GM18867 (cell line): Measurements from ENCODE around the gene KLK12.

Experiments used
- ATAC-seq: cut with Tn5 transposase; IDR thresholded peaks from one replicate; pipeline ENCODE4 v1.9.1; 2021; ENCODE audit warnings: mild to moderate bottlenecking, moderate library complexity; ENCODE audit not compliant: unreplicated experiment

The KLK12 gene

GRCh38 chr19:51055866-51056265 is 21.1 kb upstream of the KLK12 start:
- no peak for ATAC-seq

DNA sequence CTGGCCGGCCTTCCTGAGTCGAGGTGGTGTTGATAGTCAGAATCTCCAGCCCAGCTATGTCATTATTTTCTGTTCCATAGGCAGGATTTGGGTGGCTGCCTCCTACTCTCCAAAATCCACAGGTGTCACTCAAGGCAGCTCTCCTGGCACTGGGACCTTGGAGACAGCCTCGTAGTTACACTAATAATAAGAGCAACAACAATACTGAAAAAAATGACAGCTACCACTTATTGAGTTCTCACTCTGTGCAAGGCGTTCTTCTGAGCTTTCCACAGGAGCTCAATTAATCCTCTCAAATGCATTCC is 12.2 kb upstream of the KLK12 start:
- no peak for ATAC-seq

- no peak for ATAC-seq
Observed at GRCh38 chr19:51044327-51044726, 9.5 kb upstream of the KLK12 start.

DNA sequence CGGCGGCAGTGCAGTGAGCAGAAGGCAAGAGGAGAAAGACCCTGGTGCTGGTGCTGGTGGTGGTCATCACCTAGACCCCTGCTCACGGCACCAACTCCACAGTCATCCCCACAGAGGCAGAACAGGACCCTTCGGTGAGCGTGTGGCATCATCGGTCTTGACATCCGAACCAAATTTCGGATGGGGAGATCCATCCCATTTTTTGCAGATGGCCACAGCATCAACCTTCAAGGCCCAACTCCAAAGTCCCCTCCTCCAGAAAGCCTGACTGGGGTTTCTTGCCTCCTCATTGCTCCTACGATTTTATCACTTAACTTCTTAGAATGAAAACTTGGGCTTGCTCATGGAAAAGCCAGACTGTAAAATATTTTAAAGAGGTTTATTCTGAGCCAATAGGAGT is 8.7 kb upstream of the KLK12 start:
- no peak for ATAC-seq

DNA sequence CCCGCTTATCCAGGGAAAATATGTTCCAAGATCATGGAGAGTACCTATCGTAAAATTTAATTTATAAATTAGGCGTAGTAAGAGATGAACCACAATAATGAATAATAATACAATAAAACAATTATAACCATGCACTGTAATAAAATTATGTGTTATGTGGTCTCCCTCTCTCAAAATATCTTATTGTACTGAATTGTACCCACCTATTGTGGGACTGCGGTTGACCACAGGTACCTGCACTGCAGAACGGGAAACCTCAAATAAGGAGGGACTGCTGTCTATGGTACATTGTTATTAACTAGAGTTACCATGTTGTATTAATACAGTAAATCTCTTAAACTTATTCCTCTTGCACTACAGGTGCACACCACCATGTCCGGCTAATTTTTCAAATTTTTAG is 5.3 kb upstream of the KLK12 start:
- ATAC-seq = no peak

DNA sequence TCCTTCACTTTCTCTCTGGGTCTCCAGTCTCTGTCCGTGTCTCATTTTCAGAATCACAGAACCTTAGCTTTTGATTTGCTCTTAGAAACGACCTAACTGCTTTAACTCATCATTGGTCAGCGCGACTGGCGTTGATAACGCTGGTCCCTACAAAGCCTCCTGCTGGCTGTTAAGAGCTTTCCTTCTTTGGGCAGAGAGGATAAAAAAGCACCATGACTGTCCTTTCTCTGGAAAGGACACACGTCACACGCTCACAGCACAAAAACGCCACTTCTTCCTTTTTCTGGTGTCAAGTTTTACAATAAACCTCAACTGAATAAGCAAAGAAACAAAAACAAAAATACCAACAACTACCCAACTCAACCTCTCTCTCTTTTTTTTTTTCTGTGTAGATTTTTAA is 1.7 kb upstream of the KLK12 start:
- ATAC-seq = no peak

GRCh38 chr19:51031880-51032225 is 2.9 kb downstream of the KLK12 start:
- no peak for ATAC-seq

- no peak for ATAC-seq
Observed at GRCh38 chr19:51031220-51031879, 3.5 kb downstream of the KLK12 start.

DNA sequence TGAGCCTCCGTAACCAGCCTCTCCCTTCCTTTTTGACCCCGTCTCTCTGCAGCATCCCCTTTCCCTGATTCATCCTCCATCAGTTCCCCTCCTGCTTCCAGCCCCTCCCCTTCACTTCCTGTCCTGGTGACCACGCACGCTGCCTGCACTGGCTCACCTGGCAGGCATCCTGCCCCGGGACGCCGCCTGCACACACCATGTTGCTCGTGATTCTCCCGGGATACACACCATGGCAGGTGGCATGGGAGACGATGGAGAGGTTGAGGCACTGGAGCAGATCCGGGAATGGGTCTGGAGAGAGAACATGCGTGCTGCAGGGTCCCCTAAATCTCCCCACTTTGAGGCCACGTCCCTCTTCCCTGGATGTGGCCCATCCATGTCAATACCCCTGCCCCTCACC is 4.2 kb downstream of the KLK12 start:
- no peak for ATAC-seq

DNA sequence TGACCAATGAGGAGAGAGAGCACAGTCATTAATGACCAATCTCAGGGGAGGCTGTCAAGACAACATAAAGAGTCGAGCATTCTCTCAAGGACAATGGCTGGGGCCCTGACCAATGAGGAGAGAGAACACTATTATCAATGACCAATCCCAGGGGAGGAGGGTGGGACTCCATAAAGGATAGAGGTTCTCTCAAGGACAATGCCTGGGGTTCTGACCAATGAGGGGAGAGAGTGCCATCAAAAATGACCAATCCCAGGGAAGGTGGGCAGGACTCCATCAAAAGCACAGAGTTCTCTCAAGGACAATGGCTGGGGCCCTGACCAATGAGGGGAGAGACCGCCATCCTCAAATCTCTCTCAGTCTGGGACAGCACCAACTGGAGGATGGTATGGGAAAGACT is 5.1 kb downstream of the KLK12 start:
- no peak for ATAC-seq

GRCh38 chr19:51027873-51028272 is 6.9 kb downstream of the KLK12 start:
- no peak for ATAC-seq

DNA sequence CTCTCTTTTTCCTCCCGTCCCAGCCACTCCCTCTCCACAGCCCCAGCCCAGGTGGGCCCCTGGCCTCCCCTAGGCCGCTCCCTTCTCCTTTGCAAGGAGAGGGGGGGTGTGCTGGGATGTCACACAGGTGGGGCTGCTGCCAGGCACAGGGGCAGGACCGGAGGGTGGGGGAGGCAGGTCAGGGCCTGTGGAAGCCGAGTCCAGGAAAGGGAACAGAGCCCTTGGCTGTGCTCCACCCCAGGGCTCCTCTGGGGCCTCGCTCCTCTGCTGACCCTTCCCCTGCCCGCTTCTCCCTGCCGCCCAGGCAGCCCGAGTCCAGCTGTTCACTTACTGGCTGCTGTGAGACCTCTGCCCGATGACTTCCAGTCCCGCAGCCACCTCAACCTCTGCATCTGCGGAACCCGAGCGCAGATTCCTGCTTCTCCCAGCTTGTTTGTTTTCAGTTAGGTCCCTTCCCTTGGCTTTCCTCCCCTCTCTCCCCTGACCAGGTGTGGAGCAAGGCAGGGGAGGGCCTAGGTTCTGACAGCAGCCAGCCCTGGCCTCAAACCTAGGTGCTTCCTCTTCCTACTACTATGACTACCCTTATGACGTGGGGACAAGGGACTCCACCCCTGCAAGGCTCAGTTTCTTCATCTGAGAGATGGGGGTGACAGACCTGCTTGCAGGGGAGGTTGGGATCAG is 7.5 kb downstream of the KLK12 start:
- no peak for ATAC-seq

- no peak for ATAC-seq
Observed at GRCh38 chr19:51026554-51026831, 8.3 kb downstream of the KLK12 start, which contains the start of gene KLK11. TSS of gene KLK11 (minus strand) at chr19:51026616. CDS start at chr19:51025631, 985 bp downstream.

DNA sequence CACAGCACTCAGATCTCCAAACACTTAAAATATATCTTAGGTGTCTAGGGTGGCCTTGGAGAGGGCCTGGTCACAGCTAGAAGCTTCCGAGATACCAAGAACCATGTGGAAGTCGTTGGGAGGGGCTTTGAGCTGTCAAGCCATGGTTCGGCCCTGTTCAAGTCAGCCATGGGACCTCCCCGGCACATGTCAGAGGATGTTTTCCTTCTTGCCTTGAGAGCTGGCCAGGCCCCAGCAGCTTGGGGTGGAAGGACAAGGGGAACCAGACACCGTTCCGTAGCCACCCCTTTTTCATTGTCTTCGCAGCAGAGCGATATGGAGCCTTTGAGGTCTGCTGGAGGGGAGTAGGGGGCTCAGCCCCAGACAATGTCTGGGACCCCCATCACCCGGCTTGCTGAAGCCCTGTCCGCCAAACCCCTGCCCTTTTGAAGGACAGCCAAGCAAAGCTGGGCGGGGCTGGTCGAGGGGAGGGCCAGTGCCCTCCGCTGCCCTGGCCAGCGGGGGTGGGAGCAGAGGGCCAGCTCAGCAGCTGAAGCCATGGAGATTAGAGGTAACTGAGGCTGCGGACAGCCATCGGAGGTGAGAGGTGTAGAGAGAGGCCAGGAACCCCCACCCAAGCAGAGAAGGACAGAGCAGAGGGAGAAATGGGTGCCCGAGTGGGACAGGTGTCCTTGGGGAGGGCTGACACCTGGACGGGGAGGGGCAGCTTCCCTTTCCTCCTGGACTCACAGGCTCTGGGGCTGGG is 8.8 kb downstream of the KLK12 start:
- ATAC-seq = no peak

DNA sequence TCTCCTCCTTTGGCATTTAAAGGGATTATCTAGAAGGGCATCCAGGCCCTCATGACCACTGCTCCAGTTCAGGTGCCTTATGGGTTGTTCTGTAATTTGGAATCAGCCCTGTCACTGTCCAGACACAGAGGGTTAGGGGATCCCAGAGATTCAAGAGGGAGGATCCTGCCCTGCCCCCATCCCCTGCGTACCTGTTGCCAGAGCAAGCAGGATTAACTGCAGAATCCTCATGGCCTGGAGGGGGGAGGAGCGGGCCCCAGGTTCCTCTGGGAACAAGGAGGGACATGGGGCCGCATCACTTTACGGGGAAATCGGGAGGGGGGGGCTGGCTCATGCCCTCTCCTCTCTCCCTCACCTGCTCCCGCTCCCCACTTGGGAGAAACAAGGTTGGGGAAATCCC is 9.4 kb downstream of the KLK12 start:
- no peak for ATAC-seq

DNA sequence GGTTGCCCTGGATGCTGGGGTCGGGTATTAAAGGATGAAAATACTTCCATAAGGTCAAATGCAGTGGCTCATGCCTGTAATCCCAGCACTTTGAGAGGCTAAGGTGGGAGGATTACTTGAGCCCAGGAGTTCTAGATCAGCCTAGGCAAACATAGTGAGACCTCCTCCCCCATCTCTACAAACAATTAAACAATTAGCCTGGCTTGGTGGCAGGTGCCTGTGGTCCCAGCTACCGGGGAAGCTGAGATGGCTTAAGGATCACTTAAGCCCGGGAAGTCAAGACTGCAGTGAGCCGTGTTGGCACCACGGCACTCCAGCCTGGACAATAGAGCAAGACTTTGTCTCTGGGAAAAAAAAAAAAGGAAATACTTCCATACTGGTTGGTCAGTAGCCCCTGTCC is 9.9 kb downstream of the KLK12 start:
- no peak for ATAC-seq

DNA sequence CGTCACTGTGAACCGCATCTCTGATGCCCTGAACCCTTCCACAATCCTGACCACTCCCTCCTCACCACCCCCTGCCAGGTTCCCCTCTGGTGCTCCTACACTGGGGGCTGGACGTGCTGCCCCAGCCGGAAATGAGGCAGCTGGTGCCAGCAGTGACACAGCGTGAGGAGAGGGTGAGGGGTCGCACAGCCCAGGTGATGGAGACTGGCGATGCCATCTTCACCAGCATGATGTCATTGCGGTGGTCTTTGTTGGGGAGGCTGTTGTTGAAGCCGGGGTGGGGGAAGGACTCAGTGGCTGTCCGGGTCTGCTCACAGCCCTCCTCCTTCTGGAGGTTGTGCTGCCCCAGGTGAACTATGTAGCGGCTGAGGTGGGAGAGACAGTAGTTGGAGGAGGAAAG is 10.9 kb downstream of the KLK12 start:
- ATAC-seq = no peak

- no peak for ATAC-seq
Observed at GRCh38 chr19:51022526-51022925, 12.3 kb downstream of the KLK12 start.

DNA sequence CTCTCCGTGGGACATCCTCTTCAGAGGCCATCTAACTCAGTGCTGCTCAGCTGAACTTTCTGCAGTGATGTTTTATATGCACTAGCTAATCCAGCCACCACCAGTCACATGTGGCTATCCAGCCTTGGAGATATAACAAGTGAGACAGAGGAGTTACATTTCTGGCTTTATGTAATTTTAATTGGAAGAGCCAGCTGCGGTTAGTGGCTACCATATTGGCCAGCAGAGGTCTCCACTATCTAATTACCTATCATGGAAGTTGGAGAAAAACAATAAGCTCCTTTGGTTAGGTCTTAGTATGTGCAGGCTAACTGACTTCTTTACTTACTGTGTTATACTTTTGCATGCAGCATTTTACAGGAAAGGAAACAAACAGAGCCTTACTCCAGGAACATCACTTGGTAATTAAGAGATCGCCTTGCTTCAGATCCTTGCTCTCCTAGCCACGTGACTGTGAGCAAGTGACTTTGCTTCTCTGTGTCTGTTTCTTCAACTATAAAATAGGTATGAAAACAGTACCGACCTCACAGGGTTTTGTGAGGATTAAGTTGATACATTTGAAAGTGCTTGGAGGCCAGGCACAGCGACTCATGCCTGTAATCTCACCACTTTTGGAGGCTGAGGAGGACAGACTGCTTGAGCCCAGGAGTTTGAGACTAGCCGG is 13.7 kb downstream of the KLK12 start:
- ATAC-seq = no peak

DNA sequence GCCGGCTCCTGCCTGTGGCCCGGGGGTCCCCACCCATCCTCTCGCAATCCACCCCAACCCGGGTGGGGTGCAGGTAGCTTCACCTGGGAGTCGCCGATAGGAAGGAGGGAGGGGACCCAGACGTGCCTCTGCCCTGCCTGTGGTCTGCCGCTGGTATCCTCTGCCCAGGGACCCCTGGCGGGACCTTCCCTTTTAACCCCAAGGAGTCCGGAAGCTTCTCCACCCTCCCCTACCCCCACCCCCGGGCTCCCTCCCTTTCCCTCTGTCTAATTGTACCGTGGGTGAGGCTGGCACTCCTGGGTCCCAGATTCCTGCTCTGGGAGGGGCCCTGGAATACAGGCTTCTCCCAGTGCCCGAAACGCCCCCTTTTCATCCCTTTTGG is 15.3 kb downstream of the KLK12 start, which contains the start of gene KLK10:
TSS of gene KLK10 (minus strand) at position 166 of the 382 bp plus-strand sequence. CDS start 579 bp downstream, outside the sequence.
- no peak for ATAC-seq

- ATAC-seq = no peak
Observed at GRCh38 chr19:51018745-51019543, 15.9 kb downstream of the KLK12 start.
